DND-41 (cell line): ENCODE measurements around the gene THNSL1.
"Not testable (repeated sequence)": the region's sequence is repeated elsewhere in the genome, so short reads cannot be mapped to it uniquely, and the experiment has no call there.

ENCODE experiments used
- ATAC-seq: fragments of 200-7000 bp; cut with Tn5 transposase; 3 replicates; pipeline ENCODE4 v1.9.1; 2021; ENCODE audit warnings: low read depth; ENCODE audit not compliant: insufficient read depth
- DNase-seq: peaks from one replicate; pipeline ENCODE4 v3.0.0-alpha.2; 2020
- H2AFZ ChIP-seq: 2 replicates; pipeline ENCODE4 v1.6.0; 2012; ENCODE audit warnings: low read depth, low read length
- H3K27ac ChIP-seq: 2 replicates; pipeline ENCODE4 v1.5.1; 2012; ENCODE audit warnings: low read length, inconsistent platforms
- H3K27me3 ChIP-seq: fragments of 200-600 bp; sonication (generic); 2 replicates; pipeline ENCODE4 v1.6.0; 2012; ENCODE audit warnings: low read length, mild to moderate bottlenecking, inconsistent platforms; ENCODE audit not compliant: insufficient read depth, poor library complexity
- H3K36me3 ChIP-seq: 2 replicates; pipeline ENCODE4 v1.5.1; 2012; ENCODE audit warnings: low read length, inconsistent platforms; ENCODE audit not compliant: insufficient read depth
- H3K4me1 ChIP-seq: 2 replicates; pipeline ENCODE4 v1.5.1; 2012; ENCODE audit warnings: mild to moderate bottlenecking, low read length; ENCODE audit not compliant: insufficient read depth
- H3K4me2 ChIP-seq: 2 replicates; pipeline ENCODE4 v1.6.0; 2012; ENCODE audit warnings: mild to moderate bottlenecking, moderate library complexity, low read length, inconsistent platforms; ENCODE audit not compliant: insufficient read depth
- H3K4me3 ChIP-seq, 2 experiments: fragments of 200-600 bp in 1 of 2; shearing (Covaris generic) in 1 of 2; 2 replicates each; pipeline ENCODE4 v1.5.1; 2012 to 2016; ENCODE audit warnings: inconsistent platforms in 2 of 2, low read length in 2 of 2, mild to moderate bottlenecking in 2 of 2, low read depth in 1 of 2, moderate library complexity in 1 of 2
- H3K79me2 ChIP-seq: 2 replicates; pipeline ENCODE4 v1.6.0; 2012; ENCODE audit warnings: low read length, inconsistent platforms; ENCODE audit not compliant: insufficient read depth
- H3K9ac ChIP-seq: 2 replicates; pipeline ENCODE4 v1.6.0; 2012; ENCODE audit warnings: low read depth, mild to moderate bottlenecking, inconsistent platforms, low read length, moderate library complexity
- H3K9me3 ChIP-seq: 2 replicates; pipeline ENCODE4 v1.5.1; 2012; ENCODE audit warnings: low read length, moderate library complexity, mild to moderate bottlenecking, inconsistent platforms; ENCODE audit not compliant: insufficient read depth, severe bottlenecking
- H4K20me1 ChIP-seq: 2 replicates; pipeline ENCODE4 v1.6.0; 2012; ENCODE audit warnings: low read length; ENCODE audit not compliant: insufficient read depth
- CTCF ChIP-seq: IDR thresholded peaks from 2 replicates; pipeline ENCODE4 v1.5.1; 2012; ENCODE audit warnings: borderline replicate concordance, low read length, moderate library complexity, mild to moderate bottlenecking; ENCODE audit not compliant: poor library complexity, severe bottlenecking; ENCODE audit errors: extremely low read depth
- EZH2 ChIP-seq: IDR thresholded peaks from 3 replicates; pipeline ENCODE4 v1.6.1; 2012; ENCODE audit warnings: borderline replicate concordance, low read depth, mild to moderate bottlenecking, moderate library complexity, low read length, inconsistent platforms; ENCODE audit not compliant: severe bottlenecking

The THNSL1 gene

GRCh38 chr10:25016376-25017153 lies at the start of gene THNSL1:
THNSL1 (plus strand) TSS chr10:25016612; CDS start chr10:25023224, 6,612 bp downstream.
- peaks cover 31% of the 10 kb centered on the region for H3K4me1 ChIP-seq
- no peak for TF ChIP-seq CTCF
- no peak for TF ChIP-seq EZH2
- peak within 1 kb of the TSS; percentile 79 for H2AFZ ChIP-seq

GRCh38 chr10:24966962-24967481 lies 49.4 kb upstream of the THNSL1 start:
- ATAC-seq (no peak), DNase-seq (no peak)
- H3K27ac ChIP-seq = no peak overlapping the region
- no peak overlapping the region for H3K4me2 ChIP-seq
- no peaks in the 10 kb centered on the region for H3K4me1 ChIP-seq
- TF ChIP-seq CTCF = no peak
- TF ChIP-seq EZH2 = no peak
- H3K36me3 ChIP-seq = no peaks in the 10 kb centered on the region
- no peaks in the 10 kb centered on the region for H4K20me1 ChIP-seq
- no peaks in the 10 kb centered on the region for H3K9me3 ChIP-seq
- H3K79me2 ChIP-seq = no peaks in the 10 kb centered on the region
- no peak overlapping the region for H3K9ac ChIP-seq
- no peak overlapping the region for H3K4me3 ChIP-seq
- no peak overlapping the region for H2AFZ ChIP-seq
- H3K27me3 ChIP-seq = no peaks in the 10 kb centered on the region

More at GRCh38 chr10:25016376-25017153, at the start of gene THNSL1:
- Histone ChIP-seq H3K27ac (peak within 1 kb of the TSS; percentile 93), H3K79me2 (peaks cover 22% of the 10 kb centered on the region), H3K27me3 (no peaks in the 10 kb centered on the region), H3K9me3 (no peaks in the 10 kb centered on the region), H3K36me3 (no peaks in the 10 kb centered on the region), H3K4me3 (peak within 1 kb of the TSS; percentile 67 to 75), H3K4me2 (peak within 1 kb of the TSS; percentile 74), H3K9ac (peak within 1 kb of the TSS; percentile 89), H4K20me1 (no peaks in the 10 kb centered on the region)
- peak; percentile 98 for DNase-seq
- ATAC-seq = peak; percentile 94

- Histone ChIP-seq H3K27ac (no peak overlapping the region), H2AFZ (no peak overlapping the region), H3K4me2 (no peak overlapping the region), H4K20me1 (no peaks in the 10 kb centered on the region), H3K9ac (no peak overlapping the region), H3K9me3 (no peaks in the 10 kb centered on the region), H3K36me3 (no peaks in the 10 kb centered on the region), H3K4me3 (no peak overlapping the region), H3K27me3 (no peaks in the 10 kb centered on the region), H3K79me2 (no peaks in the 10 kb centered on the region), H3K4me1 (no peaks in the 10 kb centered on the region)
- no peak for ATAC-seq
- TF ChIP-seq CTCF = no peak
- no peak for DNase-seq
These were observed 48.1 kb upstream of the THNSL1 start for GRCh38 chr10:24968349-24968748.

- H3K4me1 ChIP-seq, H3K4me2 ChIP-seq, H3K27ac ChIP-seq, H4K20me1 ChIP-seq, H3K9me3 ChIP-seq, H3K36me3 ChIP-seq, H3K27me3 ChIP-seq, DNase-seq, H3K4me3 ChIP-seq, ATAC-seq, H3K79me2 ChIP-seq, H3K9ac ChIP-seq, H2AFZ ChIP-seq: not testable (repeated sequence)
These were observed 47.5 kb upstream of the THNSL1 start for GRCh38 chr10:24968951-24969350.
